Activated naive CD4-positive, alpha-beta T cell treated with anti-CD3 and anti-CD28 coated beads, Interleukin-2, amount 50 U/mL, for 24 hours (primary cell): ENCODE data around the gene SBF1.
"Not testable (repeated sequence)": the region's sequence is repeated elsewhere in the genome, so short reads cannot be mapped to it uniquely, and the experiment has no call there.

Source experiments
- H3K27ac Mint-ChIP-seq: one replicate; pipeline ENCODE4 v1.8.0; 2021; ENCODE audit warnings: mild to moderate bottlenecking, mixed read lengths
- H3K27me3 Mint-ChIP-seq: one replicate; pipeline ENCODE4 v1.8.0; 2021; ENCODE audit warnings: mixed read lengths
- H3K36me3 Mint-ChIP-seq: one replicate; pipeline ENCODE4 v1.8.0; 2021; ENCODE audit warnings: mixed read lengths
- H3K4me1 Mint-ChIP-seq: one replicate; pipeline ENCODE4 v1.8.0; 2021; ENCODE audit warnings: mixed read lengths
- H3K4me3 Mint-ChIP-seq: one replicate; pipeline ENCODE4 v1.8.0; 2021; ENCODE audit warnings: mild to moderate bottlenecking, mixed read lengths
- H3K9me3 Mint-ChIP-seq: one replicate; pipeline ENCODE4 v1.8.0; 2021; ENCODE audit warnings: mixed read lengths

Gene SBF1

GRCh38 chr22:50417411-50418210 lies 57.2 kb downstream of the SBF1 start:
- Mint-ChIP-seq H3K36me3 (peaks cover 10% of the 10 kb centered on the region), H3K4me3 (no peak overlapping the region), H3K27ac (no peak overlapping the region), H3K4me1 (no peaks in the 10 kb centered on the region), H3K9me3 (no peaks in the 10 kb centered on the region), H3K27me3 (no peaks in the 10 kb centered on the region)

- H3K4me1 Mint-ChIP-seq = no peaks in the 10 kb centered on the region
- peaks cover 10% of the 10 kb centered on the region for H3K36me3 Mint-ChIP-seq
- H3K4me3 Mint-ChIP-seq = no peak overlapping the region
- H3K27me3 Mint-ChIP-seq = no peaks in the 10 kb centered on the region
- H3K9me3 Mint-ChIP-seq = no peaks in the 10 kb centered on the region
- no peak overlapping the region for H3K27ac Mint-ChIP-seq
These were observed 57.8 kb downstream of the SBF1 start for GRCh38 chr22:50416996-50417395.

DNA sequence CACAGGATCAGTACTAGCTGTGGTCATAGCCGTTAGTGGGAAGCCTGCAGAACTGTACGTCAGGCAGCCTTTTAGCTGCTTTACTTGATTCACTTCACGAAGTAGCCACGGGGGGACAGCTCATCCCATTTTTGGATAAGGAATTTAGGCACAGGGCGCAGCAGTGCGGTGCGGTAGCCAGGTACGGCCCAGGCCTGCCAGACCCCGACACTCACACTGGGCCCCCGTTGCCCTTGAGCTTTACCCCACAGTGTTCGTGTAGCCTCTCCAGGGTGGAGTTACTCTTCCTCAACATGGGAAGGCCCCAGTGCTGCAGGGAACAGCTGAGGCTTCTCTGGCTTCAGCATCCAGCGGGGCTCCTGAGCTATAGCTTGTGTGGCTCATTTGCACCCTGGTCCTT lies 59.4 kb downstream of the SBF1 start:
- peaks cover 7% of the 10 kb centered on the region for H3K36me3 Mint-ChIP-seq
- no peaks in the 10 kb centered on the region for H3K9me3 Mint-ChIP-seq
- H3K4me1 Mint-ChIP-seq = no peaks in the 10 kb centered on the region
- H3K4me3 Mint-ChIP-seq = no peak overlapping the region
- no peak overlapping the region for H3K27ac Mint-ChIP-seq
- no peaks in the 10 kb centered on the region for H3K27me3 Mint-ChIP-seq

GRCh38 chr22:50414476-50415248 lies 60.2 kb downstream of the SBF1 start:
- H3K36me3 Mint-ChIP-seq = peaks cover 3% of the 10 kb centered on the region
- no peaks in the 10 kb centered on the region for H3K27me3 Mint-ChIP-seq
- H3K9me3 Mint-ChIP-seq = no peaks in the 10 kb centered on the region
- no peak overlapping the region for H3K27ac Mint-ChIP-seq
- no peaks in the 10 kb centered on the region for H3K4me1 Mint-ChIP-seq
- no peak overlapping the region for H3K4me3 Mint-ChIP-seq

GRCh38 chr22:50408954-50409353 lies 65.9 kb downstream of the SBF1 start:
- not testable (repeated sequence) for H3K9me3 Mint-ChIP-seq

DNA sequence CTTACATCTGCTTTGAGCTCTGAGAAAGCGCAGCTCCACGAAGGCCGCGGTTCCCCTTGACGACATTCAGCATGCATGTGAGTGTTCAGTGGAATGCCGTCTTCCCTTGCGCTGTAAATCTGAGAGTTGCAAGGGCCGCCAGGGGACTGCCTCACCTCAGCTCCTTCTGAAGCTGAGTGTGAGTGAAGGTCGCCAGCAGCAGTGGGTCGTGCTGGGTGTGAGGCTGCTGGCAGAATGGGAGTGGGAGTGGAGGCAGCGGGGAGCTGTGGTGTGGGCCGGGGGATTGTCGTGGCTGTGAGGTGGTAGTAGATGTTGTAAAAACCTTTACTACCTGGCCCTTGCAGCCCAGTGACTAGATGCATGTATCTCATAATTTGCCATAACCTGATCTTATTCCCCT lies 66.5 kb downstream of the SBF1 start:
- Mint-ChIP-seq H3K27ac (no peak overlapping the region), H3K9me3 (no peaks in the 10 kb centered on the region), H3K36me3 (peaks cover 2% of the 10 kb centered on the region), H3K27me3 (no peaks in the 10 kb centered on the region), H3K4me1 (peaks cover 5% of the 10 kb centered on the region), H3K4me3 (no peak overlapping the region)

More at GRCh38 chr22:50408954-50409353, 65.9 kb downstream of the SBF1 start:
- not testable (repeated sequence) for H3K4me1 Mint-ChIP-seq, H3K4me3 Mint-ChIP-seq, H3K36me3 Mint-ChIP-seq, H3K27me3 Mint-ChIP-seq, H3K27ac Mint-ChIP-seq

GRCh38 chr22:50406416-50407170 lies 68.2 kb downstream of the SBF1 start:
- Mint-ChIP-seq H3K4me1 (peaks cover 5% of the 10 kb centered on the region), H3K27ac (peak overlapping the region; percentile 12), H3K4me3 (no peak overlapping the region), H3K9me3 (no peaks in the 10 kb centered on the region), H3K36me3 (peaks cover 4% of the 10 kb centered on the region), H3K27me3 (no peaks in the 10 kb centered on the region)

DNA sequence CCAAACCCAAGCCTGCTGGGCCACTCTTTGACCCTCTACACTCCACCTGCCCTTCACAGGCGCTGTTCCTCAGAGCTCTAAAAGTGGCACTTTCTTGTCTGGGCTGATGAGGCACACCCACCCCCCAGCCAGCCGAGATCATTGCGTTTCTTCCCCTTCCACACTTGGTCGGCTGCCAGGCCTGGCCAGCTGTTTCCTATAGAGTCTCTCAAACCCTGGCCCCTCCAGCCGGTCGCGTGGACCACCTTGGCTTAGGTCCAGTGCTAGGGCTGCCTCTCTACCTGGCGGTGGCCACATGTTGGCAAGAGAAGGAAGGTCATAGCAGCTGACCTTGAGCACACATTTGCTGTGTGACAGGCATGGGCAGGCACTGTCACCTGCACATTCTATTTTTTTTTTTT lies 71.1 kb downstream of the SBF1 start:
- H3K4me1 Mint-ChIP-seq = peaks cover 16% of the 10 kb centered on the region
- no peak overlapping the region for H3K4me3 Mint-ChIP-seq
- no peaks in the 10 kb centered on the region for H3K27me3 Mint-ChIP-seq
- H3K9me3 Mint-ChIP-seq = no peaks in the 10 kb centered on the region
- no peak overlapping the region for H3K27ac Mint-ChIP-seq
- peaks cover 4% of the 10 kb centered on the region for H3K36me3 Mint-ChIP-seq

DNA sequence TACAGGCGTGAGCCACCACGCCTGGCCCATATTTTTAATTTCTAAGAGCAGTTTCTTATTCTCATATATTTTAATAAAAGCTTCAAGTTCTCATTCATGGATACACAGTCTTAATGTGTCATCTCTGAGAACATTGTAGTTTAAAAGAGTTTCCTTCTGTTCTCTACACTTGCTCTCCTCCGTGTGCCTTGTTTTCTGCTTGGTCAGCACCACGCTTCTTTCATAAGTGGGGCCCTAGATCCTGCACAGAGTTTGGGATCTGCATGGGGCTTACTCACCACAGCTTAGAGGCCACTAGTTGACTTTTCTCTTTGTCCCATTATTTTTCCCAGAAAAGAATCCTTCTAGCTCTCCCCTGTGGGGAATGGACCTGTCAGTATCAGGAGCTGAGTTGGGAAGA lies 72.9 kb downstream of the SBF1 start:
- no peak overlapping the region for H3K27ac Mint-ChIP-seq
- H3K4me1 Mint-ChIP-seq = peaks cover 19% of the 10 kb centered on the region
- no peaks in the 10 kb centered on the region for H3K9me3 Mint-ChIP-seq
- no peaks in the 10 kb centered on the region for H3K27me3 Mint-ChIP-seq
- H3K4me3 Mint-ChIP-seq = no peak overlapping the region
- peaks cover 6% of the 10 kb centered on the region for H3K36me3 Mint-ChIP-seq

- Mint-ChIP-seq H3K27ac (peak overlapping the region; percentile 6), H3K4me1 (peaks cover 24% of the 10 kb centered on the region), H3K36me3 (peaks cover 5% of the 10 kb centered on the region), H3K27me3 (no peaks in the 10 kb centered on the region), H3K9me3 (no peaks in the 10 kb centered on the region), H3K4me3 (no peak overlapping the region)
These were observed 73.9 kb downstream of the SBF1 start for GRCh38 chr22:50400931-50401330.

DNA sequence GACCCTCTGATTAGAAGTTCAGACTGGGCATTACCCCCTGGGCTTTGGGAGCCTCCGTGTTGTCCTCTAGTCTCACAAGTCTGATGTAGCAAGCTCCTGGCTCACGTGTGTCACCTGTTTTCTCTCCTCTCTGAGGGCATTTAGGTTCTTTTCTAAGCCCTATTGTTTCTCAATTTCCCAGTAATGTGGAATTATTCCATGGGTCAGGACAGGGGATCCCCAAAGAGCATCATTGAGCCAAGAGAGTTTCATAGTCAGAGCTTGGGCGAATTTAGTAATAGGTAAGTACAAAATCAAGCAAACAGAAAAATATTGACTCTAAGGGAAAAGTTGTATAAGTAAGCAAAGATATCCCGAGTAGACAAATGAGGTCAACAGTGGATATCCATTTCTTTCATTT lies 74.4 kb downstream of the SBF1 start:
- H3K4me3 Mint-ChIP-seq = no peak overlapping the region
- H3K27ac Mint-ChIP-seq = peak overlapping the region; percentile 86
- no peaks in the 10 kb centered on the region for H3K9me3 Mint-ChIP-seq
- no peaks in the 10 kb centered on the region for H3K27me3 Mint-ChIP-seq
- H3K4me1 Mint-ChIP-seq = peaks cover 24% of the 10 kb centered on the region
- H3K36me3 Mint-ChIP-seq = peaks cover 5% of the 10 kb centered on the region

GRCh38 chr22:50399751-50400331 lies 75.0 kb downstream of the SBF1 start:
- Mint-ChIP-seq H3K4me3 (no peak overlapping the region), H3K9me3 (no peaks in the 10 kb centered on the region), H3K4me1 (peaks cover 25% of the 10 kb centered on the region), H3K36me3 (peaks cover 8% of the 10 kb centered on the region), H3K27me3 (no peaks in the 10 kb centered on the region), H3K27ac (no peak overlapping the region)

DNA sequence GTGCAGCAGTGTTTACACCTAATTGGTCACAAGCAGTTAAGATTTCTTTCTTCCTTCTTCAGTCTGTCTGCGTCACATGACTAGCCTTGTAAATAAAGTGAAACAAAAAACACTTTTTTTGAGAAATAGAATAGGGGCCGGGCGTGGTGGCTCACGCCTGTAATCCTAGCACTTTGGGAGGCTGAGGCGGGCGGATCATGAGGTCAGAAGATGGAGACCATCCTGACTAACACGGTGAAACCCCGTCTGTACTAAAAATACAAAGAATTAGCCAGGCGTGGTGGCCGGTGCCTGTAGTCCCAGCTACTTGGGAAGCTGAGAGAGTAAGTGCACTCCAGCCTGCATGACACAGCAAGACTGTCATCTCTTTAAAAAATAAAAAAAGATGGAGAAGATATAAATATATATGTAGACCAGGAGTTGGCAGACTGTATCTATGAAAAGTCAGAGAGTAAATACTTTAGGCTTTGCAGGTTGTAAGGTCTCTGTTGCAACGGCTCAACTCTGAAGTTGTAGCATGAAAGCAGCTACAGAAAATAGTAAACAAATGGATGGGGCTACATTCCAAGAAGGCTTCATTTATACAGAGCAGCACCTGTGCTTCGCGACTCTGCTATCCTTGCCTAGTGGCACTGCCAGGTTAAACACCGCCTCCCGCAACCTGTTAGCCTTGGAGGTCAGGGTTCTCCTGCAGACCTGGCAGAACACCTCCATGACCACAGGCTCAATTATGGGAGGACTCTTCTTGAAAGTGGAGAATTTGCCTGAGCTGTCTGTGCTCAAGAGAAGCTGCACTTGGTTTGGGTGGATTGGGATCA lies 75.8 kb downstream of the SBF1 start:
- H3K27me3 Mint-ChIP-seq = no peaks in the 10 kb centered on the region
- no peak overlapping the region for H3K27ac Mint-ChIP-seq
- H3K4me1 Mint-ChIP-seq = peaks cover 24% of the 10 kb centered on the region

DNA sequence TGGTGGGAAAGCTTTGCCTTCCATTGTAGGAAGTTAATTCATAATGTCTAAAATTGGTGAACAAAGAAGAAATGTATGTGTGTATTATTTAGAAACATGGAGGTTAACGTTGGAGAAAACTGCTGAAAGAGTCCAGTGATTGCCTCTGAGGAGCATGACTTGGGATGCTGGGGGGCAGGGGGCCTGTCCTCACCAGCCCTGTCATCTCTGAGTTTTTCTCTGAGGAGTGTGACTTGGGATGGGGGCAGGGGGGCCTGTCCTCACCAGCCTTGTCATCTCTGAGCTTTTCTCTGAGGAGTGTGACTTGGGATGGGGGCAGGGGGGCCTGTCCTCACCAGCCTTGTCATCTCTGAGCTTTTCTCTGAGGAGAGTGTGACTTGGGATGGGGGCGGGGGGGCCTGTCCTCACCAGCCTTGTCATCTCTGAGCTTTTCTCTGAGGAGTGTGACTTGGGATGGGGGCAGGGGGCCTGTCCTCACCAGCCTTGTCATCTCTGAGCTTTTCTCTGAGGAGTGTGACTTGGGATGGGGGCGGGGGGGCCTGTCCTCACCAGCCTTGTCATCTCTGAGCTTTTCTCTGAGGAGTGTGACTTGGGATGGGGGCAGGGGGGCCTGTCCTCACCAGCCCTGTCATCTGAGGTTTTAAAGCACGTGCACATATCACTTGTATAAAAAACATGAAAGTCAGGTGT lies 77.3 kb downstream of the SBF1 start:
- Mint-ChIP-seq H3K4me1 (peaks cover 29% of the 10 kb centered on the region), H3K27ac (peak overlapping the region; percentile 79), H3K36me3 (peaks cover 11% of the 10 kb centered on the region)
- H3K27me3 Mint-ChIP-seq, H3K4me3 Mint-ChIP-seq, H3K9me3 Mint-ChIP-seq: not testable (repeated sequence)

More for the DNA sequence above, 75.8 kb downstream of the SBF1 start:
- peaks cover 9% of the 10 kb centered on the region for H3K36me3 Mint-ChIP-seq
- no peak overlapping the region for H3K4me3 Mint-ChIP-seq
- no peaks in the 10 kb centered on the region for H3K9me3 Mint-ChIP-seq
